H1 (cell line): ENCODE data around the gene ZNF333. TPM values are rescaled to one million over a fixed set of nuclear protein-coding genes. Genes with fewer than 3 reads are reported as not detected.

ENCODE experiments used
- CEBPB ChIP-seq: IDR thresholded peaks from 2 replicates; pipeline ENCODE4 v1.6.1; 2012; ENCODE audit warnings: low read depth, low read length
- CHD2 ChIP-seq: IDR thresholded peaks from 2 replicates; pipeline ENCODE4 v1.6.1; 2012; ENCODE audit warnings: low read length, improper control_type of control experiment
- GTF2F1 ChIP-seq: IDR thresholded peaks from 2 replicates; pipeline ENCODE4 v1.6.1; 2012; ENCODE audit warnings: low read depth, low read length, improper control_type of control experiment, borderline replicate concordance
- KDM1A ChIP-seq: fragments of 200-600, 300-600 bp; sonication (generic); IDR thresholded peaks from 2 replicates; pipeline ENCODE4 v1.7.1; 2016; ENCODE audit warnings: mild to moderate bottlenecking, low read length, borderline replicate concordance
- KDM4A ChIP-seq: IDR thresholded peaks from one replicate; pipeline ENCODE4 v1.7.1; 2012; ENCODE audit warnings: low read depth, mild to moderate bottlenecking, moderate library complexity, low read length, inconsistent platforms; ENCODE audit not compliant: severe bottlenecking
- NANOG ChIP-seq: IDR thresholded peaks from 2 replicates; pipeline ENCODE4 v1.6.1; 2011; ENCODE audit warnings: low read length, low read depth, mild to moderate bottlenecking, inconsistent platforms; ENCODE audit not compliant: insufficient read depth, poor library complexity, severe bottlenecking
- TAF7 ChIP-seq: optimal IDR thresholded peaks from 2 replicates; pipeline ENCODE3; 2011; ENCODE audit warnings: low read depth, mild to moderate bottlenecking, inconsistent platforms, low read length, moderate library complexity, borderline replicate concordance
- TBP ChIP-seq: IDR thresholded peaks from 2 replicates; pipeline ENCODE4 v1.6.1; 2011; ENCODE audit warnings: low read depth, low read length, improper control_type of control experiment
- polyA plus RNA-seq, 7 experiments: library from polyadenylated mRNA; depleted of rRNA in 3 of 7; stranded (reverse) in 5 of 7; unstranded in 2 of 7; fragments of >200 nt in 5 of 7; fragments of 200-250 nt in 2 of 7; gene quantifications; 1 replicate in 5 of 7; 2 replicates in 1 of 7; 4 replicates in 1 of 7; pipeline versions ENCODE4 v1.2.1 to v1.2.3, GENCODE V29; 2011 to 2013; ENCODE audit warnings: missing spikeins in 2 of 7, mixed read lengths in 2 of 7
- total RNA-seq: library from RNA; stranded (reverse); fragmentation: NEBNext Ultra II Directional; extraction: Animal tissue kit (Norgen Biotek cat#: 25700); gene quantifications from 2 replicates; pipeline ENCODE4 v1.2.1, GENCODE V29; 2021

ZNF333 gene
- total and polyA plus RNA-seq, 2 of the 8 experiments (the other 6 are each of a cell fraction or from before 2014, with no cell fraction given): 7.3 to 8.4 TPM

DNA sequence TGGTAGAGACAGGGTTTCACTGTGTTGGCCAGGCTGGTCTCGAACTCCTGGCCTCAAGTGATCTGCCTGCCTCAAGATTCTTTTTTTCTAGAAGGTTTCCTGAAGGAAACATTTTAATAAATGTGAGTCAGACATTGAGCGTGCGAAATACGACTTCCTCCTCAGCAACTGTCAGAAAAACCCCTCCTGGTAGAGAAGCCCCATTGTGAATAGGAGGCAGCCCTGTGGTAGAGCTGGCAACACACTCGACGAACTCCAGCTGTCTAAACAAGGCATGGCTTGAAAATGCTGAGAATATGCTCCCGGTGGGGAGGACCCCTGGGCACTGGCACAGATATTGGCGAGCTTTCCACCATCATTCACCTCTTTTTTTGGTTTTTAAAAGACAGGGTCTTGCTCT lies 9.8 kb downstream of the ZNF333 start (continued):
- TF ChIP-seq KDM4A: no peak
- no peak for TF ChIP-seq GTF2F1
- no peak for TF ChIP-seq TBP
- TF ChIP-seq CHD2: no peak
- TF ChIP-seq TAF7: no peak
- no peak for TF ChIP-seq NANOG
- no peak for TF ChIP-seq CEBPB
- TF ChIP-seq KDM1A: no peak
